ENCODE measurements around the gene VAMP5.
"Not testable (repeated sequence)": the region's sequence is repeated elsewhere in the genome, so short reads cannot be mapped to it uniquely, and the experiment has no call there.

Gene VAMP5

DNA sequence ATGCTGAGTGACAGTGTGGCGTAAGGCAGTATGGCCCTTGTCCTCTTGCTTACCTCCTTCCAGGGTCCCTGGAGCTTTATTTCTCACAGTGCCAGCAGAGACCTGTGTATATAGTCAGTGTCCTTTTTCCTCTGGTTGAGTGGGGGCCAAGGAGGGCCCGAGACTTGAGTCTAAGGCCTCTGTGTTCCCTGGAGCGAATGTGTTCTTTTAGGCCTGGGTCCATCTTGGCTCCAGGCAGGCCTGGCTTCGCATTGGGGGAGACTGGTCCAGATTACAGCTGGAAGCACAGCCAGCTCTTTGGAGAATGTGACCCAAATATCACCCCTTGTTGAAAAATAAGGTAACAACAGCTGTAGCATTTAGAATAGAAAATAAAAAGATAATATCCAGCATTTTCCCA is 5.0 kb downstream of the VAMP5 start:
- peaks cover 38% of the 10 kb centered on the region for H3K4me1 ChIP-seq (ENCODE audit: control insufficient read depth, insufficient read depth, low read length)
- no peaks in the 10 kb centered on the region for H3K36me3 ChIP-seq (ENCODE audit: control insufficient read depth, insufficient read depth, low read length, severe bottlenecking)
- H3K27me3 ChIP-seq (replicated peaks; ENCODE audit: control insufficient read depth, insufficient read depth, low read length), result no peaks in the 10 kb centered on the region
- no peaks in the 10 kb centered on the region for H3K9me3 ChIP-seq (ENCODE audit: control insufficient read depth, low read length)
- H3K9ac ChIP-seq (ENCODE audit: low read length), result no peak overlapping the region
- DNase-seq (ENCODE audit: low read depth), result no peak
- no peak overlapping the region for H3K4me3 ChIP-seq (ENCODE audit: low read length)

DNA sequence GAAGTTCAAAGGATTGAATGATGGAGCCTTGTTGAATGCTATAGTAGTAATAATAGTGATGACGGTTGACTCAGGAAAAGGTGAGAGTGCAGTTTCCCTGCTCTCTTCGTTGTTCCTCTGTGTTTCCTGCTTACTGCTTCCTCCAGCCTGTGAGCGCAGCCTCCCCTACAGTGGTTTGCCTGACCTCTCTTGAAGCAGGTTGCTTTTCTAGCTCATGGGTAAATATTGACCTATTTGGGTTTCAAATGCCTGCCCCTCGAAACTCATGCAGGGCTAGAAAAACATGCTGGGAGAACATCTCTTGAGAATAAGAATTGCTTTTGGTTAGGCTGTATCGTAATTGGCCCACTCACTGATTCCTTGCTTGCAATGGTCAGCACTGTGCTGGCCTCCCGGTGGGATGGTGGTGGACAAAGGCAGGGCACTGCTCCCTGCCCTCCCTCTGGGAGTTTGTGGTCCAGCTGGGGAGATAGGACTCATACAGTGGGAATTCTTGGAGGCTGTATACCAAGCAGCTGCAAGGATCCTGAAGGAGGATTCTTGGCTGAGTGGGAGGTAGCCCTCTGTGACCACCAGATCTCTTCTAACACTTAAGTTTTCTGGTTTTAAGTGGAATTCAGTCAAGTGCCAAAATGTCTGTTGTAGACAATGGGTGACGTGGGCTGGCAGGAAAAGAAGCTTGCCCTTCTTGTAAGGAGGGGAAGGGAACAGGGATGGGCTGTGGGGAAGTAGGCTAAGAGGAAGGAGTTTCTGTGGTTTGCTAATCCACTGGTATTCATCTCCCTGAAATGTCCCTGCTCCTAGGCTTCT is 6.0 kb downstream of the VAMP5 start:
- H3K36me3 ChIP-seq (ENCODE audit: control insufficient read depth, insufficient read depth, low read length, severe bottlenecking), result no peaks in the 10 kb centered on the region
- H3K4me1 ChIP-seq (ENCODE audit: control insufficient read depth, insufficient read depth, low read length), result peaks cover 37% of the 10 kb centered on the region
- DNase-seq (ENCODE audit: low read depth), result peak; percentile 77
- no peaks in the 10 kb centered on the region for H3K9me3 ChIP-seq (ENCODE audit: control insufficient read depth, low read length)
- peak overlapping the region; percentile 15 for H3K4me3 ChIP-seq (ENCODE audit: low read length)
- no peaks in the 10 kb centered on the region for H3K27me3 ChIP-seq (replicated peaks; ENCODE audit: control insufficient read depth, insufficient read depth, low read length)
- peak overlapping the region; percentile 69 for H3K9ac ChIP-seq (ENCODE audit: low read length)

DNA sequence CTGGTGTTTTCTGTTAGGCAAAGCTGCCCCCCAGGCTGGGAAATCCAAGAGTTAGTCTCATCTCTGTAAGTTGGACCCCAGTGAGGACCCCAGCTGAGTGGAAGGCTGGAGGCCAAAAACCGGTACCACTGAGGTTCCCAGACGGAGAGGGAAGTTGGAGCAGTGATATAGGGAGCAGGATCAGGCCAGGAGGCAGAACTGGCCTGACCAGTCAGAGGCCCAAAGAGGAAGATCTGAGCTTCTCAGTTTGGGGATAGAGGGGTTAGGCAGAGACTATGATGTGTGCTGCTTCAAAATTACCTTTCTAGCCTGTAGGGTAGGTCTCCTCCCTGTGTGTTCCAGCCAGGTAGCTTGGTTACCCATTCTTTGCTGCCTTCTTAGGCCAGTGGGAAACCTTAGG is 6.7 kb downstream of the VAMP5 start:
- no peaks in the 10 kb centered on the region for H3K36me3 ChIP-seq (ENCODE audit: control insufficient read depth, insufficient read depth, low read length, severe bottlenecking)
- H3K4me1 ChIP-seq (ENCODE audit: control insufficient read depth, insufficient read depth, low read length), result peaks cover 29% of the 10 kb centered on the region
- DNase-seq (ENCODE audit: low read depth), result no peak
- H3K9me3 ChIP-seq (ENCODE audit: control insufficient read depth, low read length), result no peaks in the 10 kb centered on the region
- H3K27me3 ChIP-seq (replicated peaks; ENCODE audit: control insufficient read depth, insufficient read depth, low read length), result no peaks in the 10 kb centered on the region
- H3K4me3 ChIP-seq (ENCODE audit: low read length), result peak overlapping the region; percentile 15
- peak overlapping the region; percentile 69 for H3K9ac ChIP-seq (ENCODE audit: low read length)

DNA sequence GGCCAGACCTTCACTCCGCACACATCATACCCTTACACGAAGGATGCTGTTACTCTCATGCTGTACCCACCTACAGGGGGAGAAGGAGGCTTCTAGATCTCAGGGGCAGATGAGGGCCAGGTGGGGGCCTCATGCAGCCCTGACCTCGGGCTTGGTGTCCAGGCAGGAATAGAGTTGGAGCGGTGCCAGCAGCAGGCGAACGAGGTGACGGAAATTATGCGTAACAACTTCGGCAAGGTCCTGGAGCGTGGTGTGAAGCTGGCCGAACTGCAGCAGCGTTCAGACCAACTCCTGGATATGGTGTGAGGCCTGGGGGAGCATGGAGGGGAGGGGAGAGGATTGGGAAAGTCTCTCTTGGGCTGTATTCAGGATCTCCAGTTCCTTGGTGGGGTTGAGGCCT is 7.3 kb downstream of the VAMP5 start:
- Histone ChIP-seq H3K36me3 (ENCODE audit: control insufficient read depth, insufficient read depth, low read length, severe bottlenecking) (no peaks in the 10 kb centered on the region), H3K9ac (ENCODE audit: low read length) (peak overlapping the region; percentile 69), H3K27me3 (replicated peaks; ENCODE audit: control insufficient read depth, insufficient read depth, low read length) (no peaks in the 10 kb centered on the region), H3K9me3 (ENCODE audit: control insufficient read depth, low read length) (no peaks in the 10 kb centered on the region), H3K4me1 (ENCODE audit: control insufficient read depth, insufficient read depth, low read length) (peaks cover 33% of the 10 kb centered on the region), H3K4me3 (ENCODE audit: low read length) (no peak overlapping the region)
- DNase-seq (ENCODE audit: low read depth), result no peak

DNA sequence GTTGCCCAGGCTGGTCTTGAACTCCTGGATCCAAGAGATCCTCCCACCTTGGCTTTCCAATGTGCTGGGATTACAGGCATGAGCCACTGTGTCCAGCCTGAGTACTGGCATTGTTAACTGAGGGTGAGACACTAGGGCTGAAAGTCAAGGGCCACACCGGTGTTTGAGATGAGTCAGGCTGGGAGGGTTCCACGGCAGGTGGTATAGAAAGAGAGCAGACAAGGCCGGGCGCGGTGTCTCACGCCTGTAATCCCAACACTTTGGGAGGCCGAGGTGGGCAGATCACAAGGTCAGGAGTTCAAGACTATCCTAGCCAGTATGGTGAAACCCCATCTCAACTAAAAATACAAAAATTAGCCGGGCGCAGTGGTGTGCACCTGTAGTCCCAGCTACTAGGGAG is 8.1 kb downstream of the VAMP5 start:
- not testable (repeated sequence) for H3K4me3 ChIP-seq (ENCODE audit: low read length); H3K9ac ChIP-seq (ENCODE audit: low read length); H3K36me3 ChIP-seq (ENCODE audit: control insufficient read depth, insufficient read depth, low read length, severe bottlenecking); DNase-seq (ENCODE audit: low read depth); H3K9me3 ChIP-seq (ENCODE audit: control insufficient read depth, low read length); H3K27me3 ChIP-seq (replicated peaks; ENCODE audit: control insufficient read depth, insufficient read depth, low read length)
- H3K4me1 ChIP-seq (ENCODE audit: control insufficient read depth, insufficient read depth, low read length), result peaks cover 37% of the 10 kb centered on the region

DNA sequence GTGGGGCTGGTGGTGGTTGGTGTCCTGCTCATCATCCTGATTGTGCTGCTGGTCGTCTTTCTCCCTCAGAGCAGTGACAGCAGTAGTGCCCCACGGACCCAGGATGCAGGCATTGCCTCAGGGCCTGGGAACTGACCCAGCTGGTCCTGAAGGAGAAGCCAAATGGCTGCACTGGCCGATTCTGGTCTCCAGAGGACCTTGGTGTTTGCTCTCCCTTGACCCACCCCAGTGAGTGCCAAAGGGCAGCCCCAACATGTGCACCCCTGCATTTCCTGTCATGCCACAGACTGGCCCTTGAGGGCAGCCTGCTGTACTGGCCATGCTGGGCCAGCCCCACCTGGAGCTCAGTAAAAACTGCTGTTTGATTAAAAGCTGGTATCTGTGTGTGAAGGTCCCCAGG is 8.8 kb downstream of the VAMP5 start:
- H3K36me3 ChIP-seq (ENCODE audit: control insufficient read depth, insufficient read depth, low read length, severe bottlenecking), result peaks cover 11% of the 10 kb centered on the region
- no peak for DNase-seq (ENCODE audit: low read depth)
- no peak overlapping the region for H3K9ac ChIP-seq (ENCODE audit: low read length)
- H3K9me3 ChIP-seq (ENCODE audit: control insufficient read depth, low read length), result no peaks in the 10 kb centered on the region
- no peak overlapping the region for H3K4me3 ChIP-seq (ENCODE audit: low read length)
- no peaks in the 10 kb centered on the region for H3K27me3 ChIP-seq (replicated peaks; ENCODE audit: control insufficient read depth, insufficient read depth, low read length)
- H3K4me1 ChIP-seq (ENCODE audit: control insufficient read depth, insufficient read depth, low read length), result peaks cover 37% of the 10 kb centered on the region

DNA sequence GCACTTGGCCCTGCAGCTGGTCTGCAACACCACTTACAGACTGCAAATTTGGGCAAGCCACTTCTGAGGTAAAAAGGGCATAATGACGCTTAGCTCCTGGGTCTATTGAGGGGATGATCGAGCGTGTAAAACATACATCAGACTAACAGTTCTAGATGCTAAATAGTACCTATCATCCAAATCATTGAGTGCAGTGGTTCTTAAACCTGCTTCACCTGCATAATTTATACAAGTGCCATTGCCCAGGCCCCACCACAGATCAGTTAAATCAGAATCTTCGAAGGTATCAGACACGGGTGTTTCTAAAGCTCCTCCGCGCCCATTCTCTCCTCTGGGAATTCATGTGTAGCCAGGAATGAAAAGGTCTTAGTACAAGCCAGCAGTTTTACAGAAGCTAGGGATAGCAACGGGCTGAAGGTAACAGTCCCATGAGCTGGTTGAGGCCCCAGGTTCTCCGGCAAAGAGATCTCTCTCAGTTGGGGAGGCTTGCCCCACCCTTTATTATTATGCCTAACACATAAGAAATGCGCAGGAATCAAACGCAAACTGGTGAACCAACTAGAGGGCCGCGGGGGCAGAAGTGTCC is 10.6 kb downstream of the VAMP5 start:
- H3K9me3 ChIP-seq (ENCODE audit: control insufficient read depth, low read length), result no peaks in the 10 kb centered on the region
- DNase-seq (ENCODE audit: low read depth), result no peak
- H3K36me3 ChIP-seq (ENCODE audit: control insufficient read depth, insufficient read depth, low read length, severe bottlenecking), result peaks cover 28% of the 10 kb centered on the region
- H3K27me3 ChIP-seq (replicated peaks; ENCODE audit: control insufficient read depth, insufficient read depth, low read length), result no peaks in the 10 kb centered on the region
- H3K4me1 ChIP-seq (ENCODE audit: control insufficient read depth, insufficient read depth, low read length), result peaks cover 33% of the 10 kb centered on the region
- peak overlapping the region; percentile 97 for H3K9ac ChIP-seq (ENCODE audit: low read length)
- peak overlapping the region; percentile 98 for H3K4me3 ChIP-seq (ENCODE audit: low read length)

DNA sequence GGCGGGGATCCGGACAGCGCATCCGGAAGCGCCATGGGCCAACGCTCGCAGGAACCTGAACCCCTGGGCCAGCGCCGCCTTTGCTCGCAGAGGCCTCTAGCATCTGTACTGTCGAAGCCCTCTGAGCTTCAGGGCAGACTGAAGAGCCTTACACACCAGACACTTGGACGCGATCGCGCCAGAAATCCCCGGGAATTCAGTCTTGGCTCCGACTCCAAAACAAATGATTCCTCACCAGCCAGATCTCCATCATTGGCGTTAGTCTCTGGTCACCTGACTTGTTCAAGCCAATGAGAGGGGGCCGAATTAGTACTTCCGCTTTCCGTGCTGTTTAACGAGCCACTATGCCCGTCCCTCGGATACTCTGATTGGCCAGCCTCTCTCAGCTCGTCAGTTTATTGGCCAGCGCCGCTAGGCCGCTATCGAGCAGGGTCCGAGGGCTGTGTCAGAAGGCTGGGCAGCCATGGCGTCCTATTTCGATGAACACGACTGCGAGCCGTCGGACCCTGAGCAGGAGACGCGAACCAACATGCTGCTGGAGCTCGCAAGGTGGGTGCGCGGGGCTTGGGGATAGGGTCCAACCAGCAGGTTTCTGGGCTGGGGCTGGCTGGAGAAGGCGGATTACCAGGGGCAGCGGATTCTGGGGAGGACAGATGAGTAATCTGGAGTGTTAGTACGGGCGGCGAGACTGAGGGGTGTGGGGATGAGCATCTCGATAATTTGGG is 11.2 kb downstream of the VAMP5 start, which contains the start of gene RNF181:
TSS of gene RNF181 (plus strand) at position 445 of the 725 bp plus-strand sequence. CDS start at position 464, 19 bp downstream.
- peaks cover 33% of the 10 kb centered on the region for H3K36me3 ChIP-seq (ENCODE audit: control insufficient read depth, insufficient read depth, low read length, severe bottlenecking)
- H3K4me1 ChIP-seq (ENCODE audit: control insufficient read depth, insufficient read depth, low read length), result peaks cover 27% of the 10 kb centered on the region
- peak within 1 kb of the TSS; percentile 98 for H3K4me3 ChIP-seq (ENCODE audit: low read length)
- peak within 1 kb of the TSS; percentile 97 for H3K9ac ChIP-seq (ENCODE audit: low read length)
- H3K27me3 ChIP-seq (replicated peaks; ENCODE audit: control insufficient read depth, insufficient read depth, low read length), result no peaks in the 10 kb centered on the region
- H3K9me3 ChIP-seq (ENCODE audit: control insufficient read depth, low read length), result no peaks in the 10 kb centered on the region
- peak; percentile 99 for DNase-seq (ENCODE audit: low read depth)

DNA sequence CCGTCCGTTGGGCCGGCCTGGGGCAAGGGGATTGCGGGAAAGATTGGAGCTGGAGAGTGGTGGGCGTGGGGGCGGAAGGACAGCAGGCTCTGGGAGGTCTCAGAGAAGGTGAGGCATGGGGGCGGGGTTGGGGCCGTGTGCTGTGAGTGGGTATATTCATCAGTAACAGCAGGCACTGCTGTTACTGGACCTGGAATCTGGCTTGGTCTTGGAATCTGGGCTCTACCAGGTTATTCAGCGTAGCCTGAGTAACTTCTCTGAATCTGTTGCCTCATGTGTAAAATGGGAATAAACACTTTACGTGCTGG is 11.7 kb downstream of the VAMP5 start:
- Histone ChIP-seq H3K36me3 (ENCODE audit: control insufficient read depth, insufficient read depth, low read length, severe bottlenecking) (peaks cover 38% of the 10 kb centered on the region), H3K4me1 (ENCODE audit: control insufficient read depth, insufficient read depth, low read length) (peaks cover 22% of the 10 kb centered on the region), H3K9ac (ENCODE audit: low read length) (peak overlapping the region; percentile 97), H3K27me3 (replicated peaks; ENCODE audit: control insufficient read depth, insufficient read depth, low read length) (no peaks in the 10 kb centered on the region), H3K9me3 (ENCODE audit: control insufficient read depth, low read length) (no peaks in the 10 kb centered on the region), H3K4me3 (ENCODE audit: low read length) (peak overlapping the region; percentile 98)
- DNase-seq (ENCODE audit: low read depth), result no peak

DNA sequence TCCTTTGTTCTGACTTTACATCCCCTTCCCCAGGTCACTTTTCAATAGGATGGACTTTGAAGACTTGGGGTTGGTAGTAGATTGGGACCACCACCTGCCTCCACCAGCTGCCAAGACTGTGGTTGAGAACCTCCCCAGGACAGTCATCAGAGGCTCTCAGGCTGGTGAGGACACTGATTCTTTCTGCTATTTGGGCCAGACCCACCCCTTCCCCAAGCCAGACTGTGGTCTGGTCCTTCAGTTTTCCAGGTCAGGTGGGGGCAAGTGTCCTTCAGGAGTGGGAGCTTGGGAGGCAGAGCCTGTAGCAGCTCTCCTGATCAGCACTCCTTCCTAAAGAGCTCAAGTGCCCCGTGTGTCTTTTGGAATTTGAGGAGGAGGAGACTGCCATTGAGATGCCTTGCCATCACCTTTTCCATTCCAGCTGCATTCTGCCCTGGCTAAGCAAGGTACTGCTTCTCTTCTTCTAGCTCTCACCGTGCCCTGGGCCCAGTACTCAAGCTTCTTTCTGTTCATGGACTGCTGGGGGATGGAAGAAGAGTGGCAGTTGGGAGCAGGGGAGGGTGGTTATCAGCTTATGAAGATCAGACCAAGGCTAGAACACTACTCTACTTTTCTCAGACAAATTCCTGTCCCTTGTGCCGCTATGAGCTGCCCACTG is 12.4 kb downstream of the VAMP5 start:
- Histone ChIP-seq H3K4me1 (ENCODE audit: control insufficient read depth, insufficient read depth, low read length) (peaks cover 21% of the 10 kb centered on the region), H3K4me3 (ENCODE audit: low read length) (peak overlapping the region; percentile 98), H3K9me3 (ENCODE audit: control insufficient read depth, low read length) (no peaks in the 10 kb centered on the region), H3K9ac (ENCODE audit: low read length) (peak overlapping the region; percentile 97), H3K27me3 (replicated peaks; ENCODE audit: control insufficient read depth, insufficient read depth, low read length) (no peaks in the 10 kb centered on the region), H3K36me3 (ENCODE audit: control insufficient read depth, insufficient read depth, low read length, severe bottlenecking) (peaks cover 38% of the 10 kb centered on the region)
- DNase-seq (ENCODE audit: low read depth), result no peak

DNA sequence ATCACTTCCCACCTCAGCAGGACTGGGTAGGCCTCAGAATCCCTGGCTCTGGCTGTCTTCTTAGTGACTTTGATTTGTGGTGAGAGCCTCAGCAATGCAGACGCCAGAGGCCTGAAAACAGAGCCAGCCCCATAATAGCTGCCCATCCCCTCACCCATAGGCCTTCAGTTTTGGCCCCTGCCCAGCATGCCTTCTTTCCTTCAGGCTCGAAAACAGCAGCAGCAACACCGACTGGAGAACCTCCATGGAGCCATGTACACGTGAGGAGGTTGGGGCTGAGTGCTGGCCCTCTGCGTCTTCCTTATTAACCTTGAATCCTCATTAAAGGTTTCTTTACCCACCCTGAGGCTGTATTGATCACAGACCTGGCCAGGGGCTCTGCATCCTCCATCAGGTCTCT is 13.0 kb downstream of the VAMP5 start:
- no peak for DNase-seq (ENCODE audit: low read depth)
- Histone ChIP-seq H3K9ac (ENCODE audit: low read length) (peak overlapping the region; percentile 24), H3K4me3 (ENCODE audit: low read length) (no peak overlapping the region)

More for the DNA sequence above, 13.0 kb downstream of the VAMP5 start:
- H3K9me3 ChIP-seq (ENCODE audit: control insufficient read depth, low read length), result no peaks in the 10 kb centered on the region
- H3K4me1 ChIP-seq (ENCODE audit: control insufficient read depth, insufficient read depth, low read length), result peaks cover 26% of the 10 kb centered on the region
- peaks cover 38% of the 10 kb centered on the region for H3K36me3 ChIP-seq (ENCODE audit: control insufficient read depth, insufficient read depth, low read length, severe bottlenecking)
- no peaks in the 10 kb centered on the region for H3K27me3 ChIP-seq (replicated peaks; ENCODE audit: control insufficient read depth, insufficient read depth, low read length)

Measured in adipocyte (in vitro differentiated cells).